GM12865 (cell line): ENCODE data around the gene ARHGAP42.

Experiments used
- DNase-seq: peaks from one replicate; pipeline ENCODE4 v3.0.0; 2010; ENCODE audit warnings: low read depth
- H3K4me3 ChIP-seq: 2 replicates; pipeline ENCODE4 v1.5.1; 2011; ENCODE audit warnings: mild to moderate bottlenecking, low read depth, low read length, control low read depth
- TF ChIP-seq, protein P1 (sequence below): IDR thresholded peaks from 2 replicates; pipeline ENCODE4 v1.5.1; 2011; ENCODE audit warnings: low read length, control low read depth, low read depth, inconsistent platforms; ENCODE audit not compliant: insufficient read depth; ENCODE audit errors: missing control alignments

The ARHGAP42 gene

DNA sequence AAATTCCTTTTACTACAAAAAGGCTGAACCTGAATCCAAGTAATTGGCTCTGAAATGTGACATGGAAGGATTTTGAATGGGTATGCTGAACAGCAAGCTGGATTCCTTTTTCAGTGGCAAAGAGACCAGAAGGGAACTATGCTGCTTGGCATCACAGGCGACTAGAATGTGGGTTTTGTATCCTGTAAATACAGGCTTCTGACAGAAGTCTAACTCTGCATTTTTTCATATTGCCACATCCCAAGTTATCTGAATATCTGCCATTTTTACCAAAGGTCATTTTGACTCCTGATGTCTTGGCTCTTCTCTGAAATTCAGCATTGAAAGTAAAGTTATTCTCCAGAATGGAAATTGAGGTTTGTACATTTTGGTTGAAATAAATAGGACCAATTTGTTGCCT, 145.7 kb downstream of the ARHGAP42 start:
- TF ChIP-seq, protein P1, sequence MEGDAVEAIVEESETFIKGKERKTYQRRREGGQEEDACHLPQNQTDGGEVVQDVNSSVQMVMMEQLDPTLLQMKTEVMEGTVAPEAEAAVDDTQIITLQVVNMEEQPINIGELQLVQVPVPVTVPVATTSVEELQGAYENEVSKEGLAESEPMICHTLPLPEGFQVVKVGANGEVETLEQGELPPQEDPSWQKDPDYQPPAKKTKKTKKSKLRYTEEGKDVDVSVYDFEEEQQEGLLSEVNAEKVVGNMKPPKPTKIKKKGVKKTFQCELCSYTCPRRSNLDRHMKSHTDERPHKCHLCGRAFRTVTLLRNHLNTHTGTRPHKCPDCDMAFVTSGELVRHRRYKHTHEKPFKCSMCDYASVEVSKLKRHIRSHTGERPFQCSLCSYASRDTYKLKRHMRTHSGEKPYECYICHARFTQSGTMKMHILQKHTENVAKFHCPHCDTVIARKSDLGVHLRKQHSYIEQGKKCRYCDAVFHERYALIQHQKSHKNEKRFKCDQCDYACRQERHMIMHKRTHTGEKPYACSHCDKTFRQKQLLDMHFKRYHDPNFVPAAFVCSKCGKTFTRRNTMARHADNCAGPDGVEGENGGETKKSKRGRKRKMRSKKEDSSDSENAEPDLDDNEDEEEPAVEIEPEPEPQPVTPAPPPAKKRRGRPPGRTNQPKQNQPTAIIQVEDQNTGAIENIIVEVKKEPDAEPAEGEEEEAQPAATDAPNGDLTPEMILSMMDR, result no peak

GRCh38 chr11:100833276-100833675, 146.2 kb downstream of the ARHGAP42 start:
- TF ChIP-seq, protein P1, result no peak
- no peak overlapping the region for H3K4me3 ChIP-seq
- no peak for DNase-seq

More for the DNA sequence above, 145.7 kb downstream of the ARHGAP42 start:
- DNase-seq, result no peak
- no peak overlapping the region for H3K4me3 ChIP-seq

GRCh38 chr11:100835854-100836253, 148.8 kb downstream of the ARHGAP42 start:
- TF ChIP-seq, protein P1, result no peak
- H3K4me3 ChIP-seq, result no peak overlapping the region
- no peak for DNase-seq

GRCh38 chr11:100837311-100837710, 150.2 kb downstream of the ARHGAP42 start:
- no peak for DNase-seq
- TF ChIP-seq, protein P1, result no peak
- no peak overlapping the region for H3K4me3 ChIP-seq

GRCh38 chr11:100841711-100842407, 154.8 kb downstream of the ARHGAP42 start:
- no peak overlapping the region for H3K4me3 ChIP-seq
- DNase-seq, result no peak
- TF ChIP-seq, protein P1, result no peak

DNA sequence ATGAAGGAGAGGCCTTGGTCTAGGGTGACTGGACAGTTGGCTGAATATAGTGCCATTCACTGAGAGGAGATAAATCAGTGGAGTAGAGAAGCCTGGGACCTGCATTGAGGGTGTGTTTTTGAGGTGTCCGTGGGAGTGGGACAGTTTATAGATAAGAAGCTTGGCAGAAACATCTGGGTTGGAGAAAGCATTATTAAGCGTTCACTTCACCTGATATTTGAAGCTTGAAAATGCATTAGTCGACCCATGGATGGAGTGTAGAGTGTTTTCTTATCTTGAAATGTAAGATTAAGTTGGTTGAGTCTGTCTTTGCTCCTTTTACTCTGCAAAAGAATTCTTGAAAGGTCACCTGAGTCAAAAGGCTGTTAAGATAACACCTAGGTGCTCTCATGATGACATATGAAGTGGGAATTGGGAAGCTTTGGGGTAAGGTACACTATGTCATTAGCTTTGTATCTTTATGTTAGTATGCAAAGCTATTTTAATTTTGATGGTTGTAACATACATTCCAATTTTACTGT, 160.7 kb downstream of the ARHGAP42 start:
- DNase-seq, result no peak
- TF ChIP-seq, protein P1, result no peak
- no peak overlapping the region for H3K4me3 ChIP-seq
